ENCODE measurements around the gene TMBIM4. TPM values are rescaled to one million over a fixed set of nuclear protein-coding genes. Genes with fewer than 3 reads are reported as not detected.
"Not testable (repeated sequence)": the region's sequence is repeated elsewhere in the genome, so short reads cannot be mapped to it uniquely, and the experiment has no call there.

Gene TMBIM4
- total RNA-seq, 1 donor from 2014 or later = 51.3 TPM

- DNase-seq = no peak
Observed at GRCh38 chr12:66182956-66183355, 13.2 kb upstream of the TMBIM4 start.

- DNase-seq = no peak
Observed at GRCh38 chr12:66176105-66176900, 6.5 kb upstream of the TMBIM4 start.

DNA sequence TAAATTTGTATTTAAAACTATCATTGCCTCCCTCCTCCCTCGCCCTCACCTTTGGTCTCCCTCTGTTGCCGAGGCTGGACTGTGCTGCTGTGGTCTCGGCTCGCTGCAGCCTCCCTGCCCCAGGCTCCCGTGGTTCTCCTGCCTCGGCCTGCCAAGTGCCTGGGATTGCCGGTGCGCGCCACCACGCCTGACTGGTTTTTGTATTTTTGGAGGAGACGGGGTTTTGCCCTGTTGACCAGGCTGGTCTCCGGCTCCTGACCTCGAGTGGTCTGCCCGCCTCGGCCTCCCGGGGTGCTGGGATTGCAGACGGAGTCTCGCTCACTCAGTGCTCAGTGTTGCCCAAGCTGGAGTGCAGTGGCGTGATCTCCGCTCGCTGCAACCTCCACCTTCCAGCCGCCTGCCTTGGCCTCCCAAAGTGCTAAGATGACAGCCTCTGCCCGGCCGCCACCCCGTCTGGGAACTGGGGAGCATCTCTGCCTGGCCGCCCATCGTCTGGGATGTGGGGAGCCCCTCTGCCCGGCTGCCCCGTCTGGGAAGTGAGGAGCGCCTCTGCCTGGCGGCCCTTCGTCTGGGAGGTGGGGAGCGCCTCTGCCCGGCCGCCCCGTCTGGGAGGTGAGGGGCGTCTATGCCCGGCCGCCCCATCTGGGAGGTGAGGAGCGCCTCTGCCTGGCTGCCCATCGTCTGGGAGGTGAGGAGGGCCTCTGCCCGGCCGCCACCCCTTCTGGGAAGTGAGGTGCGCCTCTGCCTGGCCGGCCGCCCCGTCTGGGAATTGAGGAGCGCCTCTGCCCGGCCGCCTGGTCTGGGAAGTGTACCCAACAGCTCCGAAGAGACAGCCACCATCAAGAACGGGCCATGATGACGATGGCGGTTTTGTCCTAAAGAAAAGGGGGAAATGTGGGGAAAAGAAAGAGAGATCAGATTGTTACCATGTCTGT lies 4.9 kb upstream of the TMBIM4 start:
- not testable (repeated sequence) for DNase-seq

GRCh38 chr12:66170606-66171005 lies 810 bp upstream of the TMBIM4 start:
- DNase-seq = no peak

- no peak for DNase-seq
Observed at GRCh38 chr12:66168410-66168809, 1.4 kb downstream of the TMBIM4 start.

GRCh38 chr12:66166561-66166960 lies 3.2 kb downstream of the TMBIM4 start:
- DNase-seq = no peak

DNA sequence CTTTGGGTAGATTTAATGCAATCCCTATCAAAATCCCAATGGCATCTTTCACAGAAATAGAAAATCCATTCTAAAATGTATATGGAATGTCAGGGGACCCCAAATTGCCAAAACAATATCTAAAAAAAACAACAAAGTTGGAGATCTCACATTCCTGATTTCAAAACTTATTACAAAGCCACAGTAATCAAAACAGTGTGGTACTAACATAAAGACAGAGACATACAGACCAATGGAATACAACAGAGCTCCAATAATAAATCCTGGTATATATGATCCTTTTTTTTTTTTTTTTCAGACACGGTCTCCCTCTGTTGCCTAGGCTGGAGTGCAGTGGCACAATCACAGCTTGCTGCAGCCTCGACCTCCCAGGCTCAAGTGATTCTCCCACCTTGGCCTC lies 4.7 kb downstream of the TMBIM4 start:
- DNase-seq = no peak

DNA sequence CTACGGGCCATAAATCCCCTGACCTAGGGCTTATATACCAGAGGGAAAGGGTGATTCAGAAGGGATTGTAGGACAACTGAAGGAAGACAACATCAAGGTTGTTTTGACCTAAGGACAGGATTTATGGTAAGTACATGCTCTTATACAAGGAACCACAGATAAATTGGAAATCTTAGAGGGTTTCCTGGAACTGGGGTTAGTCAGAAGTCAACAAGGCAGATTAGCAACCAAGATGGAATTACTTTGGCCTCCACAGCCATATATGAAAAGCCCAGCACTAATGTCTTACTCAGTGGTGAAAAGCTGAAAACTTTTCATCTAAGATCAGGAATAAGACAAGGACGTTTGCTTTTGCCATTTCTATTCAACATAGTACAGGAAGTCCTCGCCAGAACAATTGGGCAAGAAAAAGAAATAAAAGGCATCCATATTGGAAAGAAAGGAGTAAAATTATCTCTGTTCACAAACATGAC lies 5.4 kb downstream of the TMBIM4 start:
- no peak for DNase-seq

GRCh38 chr12:66163289-66163688 lies 6.5 kb downstream of the TMBIM4 start:
- DNase-seq = no peak

- DNase-seq = no peak
Observed at GRCh38 chr12:66162701-66163100, 7.1 kb downstream of the TMBIM4 start.

GRCh38 chr12:66160704-66161103 lies 9.1 kb downstream of the TMBIM4 start:
- DNase-seq = no peak

- DNase-seq = no peak
Observed at GRCh38 chr12:66159123-66159522, 10.7 kb downstream of the TMBIM4 start.

DNA sequence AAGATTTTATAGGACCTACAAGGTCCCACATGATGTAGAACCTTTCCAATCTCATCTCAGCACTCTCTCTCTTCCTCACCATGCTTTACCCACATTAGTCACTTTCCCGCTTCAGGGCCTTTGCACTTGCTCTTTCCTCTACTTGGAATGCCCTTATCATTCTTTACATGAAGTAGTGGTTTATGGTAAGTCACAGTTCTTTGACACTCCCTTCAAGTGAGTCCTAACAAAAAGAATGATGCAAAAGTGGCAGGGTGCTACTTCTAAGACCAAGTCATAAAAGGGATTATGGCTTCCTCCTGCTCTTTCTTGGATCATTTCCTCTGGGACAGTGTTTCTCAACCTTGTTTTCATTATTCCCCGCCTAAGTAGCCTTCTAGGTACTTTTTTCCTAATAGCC lies 13.1 kb downstream of the TMBIM4 start:
- DNase-seq = no peak

DNA sequence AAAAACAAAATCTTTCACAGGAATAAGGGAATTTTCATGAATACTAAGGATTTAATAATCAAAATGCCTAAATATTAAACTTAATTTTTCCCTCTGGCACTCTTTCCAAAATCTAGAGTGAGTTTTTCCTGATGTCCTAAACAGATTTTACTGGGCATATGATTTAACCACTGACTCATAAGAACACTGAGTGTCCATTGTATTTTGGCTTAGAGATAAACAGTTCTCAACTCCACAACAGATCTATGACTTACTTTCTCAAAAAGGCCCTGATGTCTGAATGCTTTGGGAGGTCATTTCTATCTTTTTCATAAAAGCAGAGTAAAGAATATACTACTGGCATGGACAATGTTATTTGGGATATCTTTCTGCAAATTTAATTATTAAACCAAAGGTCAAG lies 15.0 kb downstream of the TMBIM4 start:
- DNase-seq = no peak

DNA sequence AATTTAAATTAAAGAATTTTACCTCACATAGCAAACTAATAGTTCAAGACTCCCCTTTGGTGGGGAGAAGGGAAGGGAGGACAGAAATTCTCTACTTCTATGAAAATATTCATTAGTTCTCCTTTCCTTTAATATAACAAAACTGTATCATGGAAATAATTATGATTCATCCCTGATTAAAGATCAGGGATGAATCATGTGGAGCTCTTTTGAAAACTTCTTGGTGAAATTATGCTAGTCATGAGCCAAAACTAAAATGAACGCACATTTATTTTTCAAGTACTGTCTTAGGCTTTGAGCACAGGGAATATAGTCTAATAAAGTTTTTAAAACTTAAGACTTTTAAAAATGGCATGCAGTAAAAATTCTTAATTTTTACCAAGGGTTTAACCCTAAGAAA lies 17.1 kb downstream of the TMBIM4 start:
- DNase-seq = no peak

GRCh38 chr12:66149702-66150398 lies 19.9 kb downstream of the TMBIM4 start:
- no peak for DNase-seq

DNA sequence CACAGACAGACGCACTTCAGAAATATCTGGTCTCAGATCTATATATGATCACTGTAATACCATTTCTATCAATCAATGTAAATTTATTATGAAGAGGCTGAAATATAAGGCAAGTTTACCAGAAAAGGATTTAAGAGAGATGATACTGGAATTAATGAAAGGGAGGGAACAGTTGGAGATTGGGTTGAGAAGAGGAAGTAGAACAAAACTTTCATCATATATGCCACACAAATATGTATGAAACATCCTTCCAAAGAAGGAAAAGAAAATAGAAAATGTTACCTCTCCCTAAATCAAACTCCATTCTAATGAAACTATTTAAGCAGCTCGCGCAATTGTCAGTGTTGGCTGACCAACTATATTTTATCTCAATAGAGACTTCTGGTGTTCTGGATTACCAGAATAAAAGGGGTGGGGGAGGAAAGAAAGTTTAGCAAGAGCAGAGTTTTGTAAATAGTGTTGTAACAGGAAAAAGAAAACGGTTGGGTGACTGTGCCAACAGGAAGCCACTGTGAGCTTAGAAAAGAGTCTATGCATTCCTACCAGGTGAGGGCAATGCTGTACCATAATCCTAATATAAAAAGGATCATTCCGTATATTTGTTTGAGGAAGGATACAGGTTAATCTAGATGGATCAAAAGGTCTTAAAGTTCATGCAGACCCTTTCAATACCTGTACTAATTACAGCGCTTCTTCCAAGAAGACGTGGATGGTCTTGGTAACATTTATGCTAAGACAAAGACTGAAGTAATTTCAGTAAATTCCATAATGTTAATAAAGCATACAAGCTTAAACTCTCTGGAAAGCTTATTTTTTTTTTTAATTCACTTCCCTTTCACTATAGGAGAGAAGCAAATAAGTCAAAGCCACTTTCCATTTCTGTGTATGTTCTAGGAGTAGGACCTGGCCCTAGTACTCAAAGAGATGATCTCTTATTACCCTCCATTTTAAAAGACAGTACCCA lies 24.7 kb downstream of the TMBIM4 start:
- no peak for DNase-seq

DNA sequence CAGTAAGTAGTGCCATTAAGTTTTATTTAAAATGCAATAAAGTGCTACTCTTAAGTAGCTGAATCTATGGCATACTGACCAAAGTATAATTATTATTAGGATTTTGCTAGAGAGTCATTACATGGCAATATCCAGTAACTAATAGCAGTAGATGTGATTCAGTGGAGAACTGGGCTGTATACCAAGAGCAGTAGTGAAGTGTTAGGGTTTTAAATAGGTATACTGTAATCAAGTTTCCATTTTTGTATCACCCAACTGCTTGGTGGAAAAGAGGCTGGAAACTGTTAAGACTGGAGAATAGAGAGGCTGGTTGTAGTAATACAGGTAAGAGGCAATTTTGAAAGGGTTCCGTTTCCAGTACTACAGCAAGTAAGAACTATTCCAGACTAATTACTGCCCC lies 25.9 kb downstream of the TMBIM4 start:
- no peak for DNase-seq

GRCh38 chr12:66142826-66143225 lies 27.0 kb downstream of the TMBIM4 start:
- no peak for DNase-seq

DNA sequence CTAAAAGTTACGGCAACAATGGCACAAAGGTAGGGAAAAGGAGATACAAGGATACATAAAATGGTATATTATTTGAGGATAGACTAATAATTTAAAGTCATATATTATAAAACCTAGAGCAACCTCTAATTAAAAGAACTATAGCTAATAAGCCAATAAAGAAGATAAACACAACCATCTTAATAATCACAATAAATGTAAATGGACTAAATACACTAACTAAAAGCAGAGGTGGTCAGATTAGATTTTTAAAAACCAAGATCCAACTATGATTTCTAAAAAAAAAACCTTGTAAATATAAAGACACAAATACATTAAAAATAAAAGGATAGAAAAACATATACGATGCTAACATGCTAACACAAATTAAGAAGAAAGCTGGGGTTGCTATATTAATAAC lies 28.5 kb downstream of the TMBIM4 start:
- no peak for DNase-seq

DNA sequence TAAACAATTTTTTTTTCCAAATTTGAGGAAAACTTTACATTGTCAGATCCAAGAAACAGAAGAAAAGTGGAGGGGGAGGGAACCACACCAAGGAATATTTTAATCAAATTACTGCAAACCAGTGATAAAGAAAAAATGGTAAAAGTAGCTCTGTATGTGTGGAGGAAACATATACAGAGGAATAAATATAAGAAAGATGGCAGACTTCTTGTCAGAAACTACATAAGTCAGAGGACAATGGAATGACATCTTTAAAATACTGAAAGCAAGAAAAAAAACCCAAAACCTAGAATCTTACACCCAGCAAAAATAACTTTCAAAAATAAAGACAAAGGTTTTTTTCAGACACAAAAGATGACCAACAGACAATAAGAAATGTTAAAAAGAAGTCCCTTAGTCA lies 29.1 kb downstream of the TMBIM4 start:
- no peak for DNase-seq

DNA sequence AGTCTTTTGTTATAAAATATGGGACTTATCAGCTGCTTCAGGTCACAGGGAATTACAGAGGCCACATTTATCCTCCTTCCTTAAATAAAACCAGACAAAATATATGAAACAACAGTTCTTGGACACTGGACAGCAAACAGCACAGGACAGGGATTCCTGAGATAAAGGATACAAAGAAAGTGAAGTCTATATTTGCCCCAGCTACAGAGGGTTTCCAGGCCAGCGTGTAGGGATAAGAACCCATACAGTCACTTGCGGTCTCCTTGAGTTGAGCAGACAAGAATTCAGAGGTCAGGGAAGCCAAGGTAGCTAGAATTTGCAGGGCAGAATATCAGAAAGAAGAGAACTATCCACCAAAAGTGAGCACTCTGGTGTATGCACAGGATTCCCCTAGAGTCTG lies 30.5 kb downstream of the TMBIM4 start:
- no peak for DNase-seq
